Endothelial cell (in vitro differentiated cells): ENCODE measurements around the gene HMG20B. TPM values are rescaled to one million over a fixed set of nuclear protein-coding genes. Genes with fewer than 3 reads are reported as not detected.

Source experiments
- DNase-seq: peaks from one replicate; pipeline ENCODE4 v3.0.0; 2021; ENCODE audit warnings: low spot score
- H3K27ac Mint-ChIP-seq: one replicate; pipeline ENCODE4 v1.8.0; 2021; ENCODE audit warnings: mixed read lengths, inconsistent platforms; ENCODE audit not compliant: unreplicated experiment
- H3K27me3 Mint-ChIP-seq: one replicate; pipeline ENCODE4 v1.8.0; 2021; ENCODE audit warnings: mild to moderate bottlenecking, moderate library complexity, mixed read lengths, inconsistent platforms; ENCODE audit not compliant: unreplicated experiment
- H3K36me3 Mint-ChIP-seq: one replicate; pipeline ENCODE4 v1.8.0; 2021; ENCODE audit warnings: mild to moderate bottlenecking, low read depth, mixed read lengths, inconsistent platforms; ENCODE audit not compliant: unreplicated experiment
- H3K4me1 Mint-ChIP-seq: one replicate; pipeline ENCODE4 v1.8.0; 2021; ENCODE audit warnings: mild to moderate bottlenecking, mixed read lengths, inconsistent platforms; ENCODE audit not compliant: unreplicated experiment
- H3K4me3 Mint-ChIP-seq: one replicate; pipeline ENCODE4 v1.8.0; 2021; ENCODE audit warnings: mild to moderate bottlenecking, mixed read lengths, inconsistent platforms; ENCODE audit not compliant: unreplicated experiment
- H3K9me3 Mint-ChIP-seq: one replicate; pipeline ENCODE4 v1.8.0; 2021; ENCODE audit warnings: mixed read lengths, inconsistent platforms; ENCODE audit not compliant: unreplicated experiment
- CTCF ChIP-seq: fragments of 200-600 bp; sonication (generic); IDR thresholded peaks from one replicate; pipeline ENCODE4 v1.5.0; 2021; ENCODE audit warnings: antibody characterized with exemption; ENCODE audit not compliant: unreplicated experiment
- total RNA-seq: library from RNA; stranded (reverse); fragmentation: NEBNext Ultra II Directional; extraction: Animal tissue kit (Norgen Biotek cat#: 25700); gene quantifications from one replicate; pipeline ENCODE4 v1.2.1, GENCODE V29; 2021; ENCODE audit not compliant: unreplicated experiment

The HMG20B gene
- total RNA-seq, 1 donor from 2014 or later = 77.2 TPM

- TF ChIP-seq CTCF = no peak
- Mint-ChIP-seq H3K4me3 (no peak overlapping the region), H3K27me3 (peaks cover 14% of the 10 kb centered on the region), H3K36me3 (peaks cover 16% of the 10 kb centered on the region), H3K4me1 (peaks cover 2% of the 10 kb centered on the region), H3K9me3 (no peaks in the 10 kb centered on the region), H3K27ac (no peak overlapping the region)
- no peak for DNase-seq
These were observed 38.1 kb upstream of the HMG20B start for GRCh38 chr19:3534375-3535234.

- no peak overlapping the region for H3K27ac Mint-ChIP-seq
- H3K4me3 Mint-ChIP-seq = no peak overlapping the region
- peaks cover 2% of the 10 kb centered on the region for H3K4me1 Mint-ChIP-seq
- peaks cover 16% of the 10 kb centered on the region for H3K27me3 Mint-ChIP-seq
- no peaks in the 10 kb centered on the region for H3K9me3 Mint-ChIP-seq
- H3K36me3 Mint-ChIP-seq = peaks cover 18% of the 10 kb centered on the region
- DNase-seq = no peak
- TF ChIP-seq CTCF = no peak
These were observed 37.6 kb upstream of the HMG20B start for GRCh38 chr19:3535235-3535535.

GRCh38 chr19:3535563-3535965, 37.2 kb upstream of the HMG20B start:
- Mint-ChIP-seq H3K27me3 (peaks cover 16% of the 10 kb centered on the region), H3K9me3 (no peaks in the 10 kb centered on the region), H3K4me3 (no peak overlapping the region), H3K4me1 (peaks cover 2% of the 10 kb centered on the region), H3K27ac (no peak overlapping the region), H3K36me3 (peaks cover 18% of the 10 kb centered on the region)
- no peak for TF ChIP-seq CTCF
- no peak for DNase-seq

GRCh38 chr19:3535981-3536380, 36.8 kb upstream of the HMG20B start:
- Mint-ChIP-seq H3K27ac (no peak overlapping the region), H3K4me1 (peaks cover 2% of the 10 kb centered on the region), H3K27me3 (peaks cover 16% of the 10 kb centered on the region), H3K4me3 (no peak overlapping the region), H3K36me3 (peaks cover 15% of the 10 kb centered on the region), H3K9me3 (no peaks in the 10 kb centered on the region)
- no peak for DNase-seq
- TF ChIP-seq CTCF = no peak

GRCh38 chr19:3536429-3537100, 36.2 kb upstream of the HMG20B start:
- Mint-ChIP-seq H3K9me3 (no peaks in the 10 kb centered on the region), H3K27ac (no peak overlapping the region), H3K27me3 (peaks cover 14% of the 10 kb centered on the region), H3K36me3 (peaks cover 11% of the 10 kb centered on the region), H3K4me1 (peaks cover 2% of the 10 kb centered on the region), H3K4me3 (no peak overlapping the region)
- no peak for DNase-seq
- TF ChIP-seq CTCF = no peak
